ENCODE data around the gene CMIP.

The CMIP gene

DNA sequence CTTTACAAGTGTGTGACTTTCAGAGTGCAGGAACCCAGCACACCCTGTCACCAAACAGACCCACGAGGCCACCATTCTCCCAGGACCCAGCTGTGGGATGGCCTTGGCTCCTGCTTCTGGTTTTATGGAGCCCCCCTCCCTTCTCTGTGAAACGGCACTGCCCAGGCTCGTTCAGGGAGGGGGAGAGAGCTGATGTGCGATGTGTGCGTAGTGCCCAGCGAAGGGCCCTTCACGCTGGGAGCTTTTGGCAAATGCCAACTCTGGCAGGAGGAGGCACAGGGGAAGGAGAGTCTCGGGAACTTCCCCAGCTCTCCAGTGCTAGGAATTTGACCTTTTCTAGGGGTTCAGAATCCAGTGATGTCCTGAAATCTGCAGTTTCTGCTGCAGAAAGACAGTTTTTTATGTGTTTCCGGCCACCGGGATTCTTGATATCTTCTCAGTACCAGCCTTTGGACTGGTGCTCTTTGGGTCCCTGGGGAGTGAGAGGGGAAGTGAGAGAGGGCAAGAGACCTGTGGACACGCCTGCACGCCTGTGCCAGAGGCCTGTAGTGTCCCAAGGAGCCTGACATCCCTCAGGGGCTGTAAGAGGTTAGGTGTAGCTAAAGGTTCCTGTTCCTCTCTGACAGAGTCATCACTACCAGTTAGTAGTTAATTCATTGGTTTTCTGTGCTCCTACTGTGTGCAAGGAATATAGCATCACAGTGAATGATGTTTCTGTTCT is 45.1 kb downstream of the CMIP start:
- Histone ChIP-seq H3K4me3 (replicated peaks; ENCODE audit: low read depth, low read length) (no peak overlapping the region), H3K36me3 (ENCODE audit: control insufficient read depth, insufficient read depth, low read length) (no peaks in the 10 kb centered on the region)
- TF ChIP-seq, protein P1, sequence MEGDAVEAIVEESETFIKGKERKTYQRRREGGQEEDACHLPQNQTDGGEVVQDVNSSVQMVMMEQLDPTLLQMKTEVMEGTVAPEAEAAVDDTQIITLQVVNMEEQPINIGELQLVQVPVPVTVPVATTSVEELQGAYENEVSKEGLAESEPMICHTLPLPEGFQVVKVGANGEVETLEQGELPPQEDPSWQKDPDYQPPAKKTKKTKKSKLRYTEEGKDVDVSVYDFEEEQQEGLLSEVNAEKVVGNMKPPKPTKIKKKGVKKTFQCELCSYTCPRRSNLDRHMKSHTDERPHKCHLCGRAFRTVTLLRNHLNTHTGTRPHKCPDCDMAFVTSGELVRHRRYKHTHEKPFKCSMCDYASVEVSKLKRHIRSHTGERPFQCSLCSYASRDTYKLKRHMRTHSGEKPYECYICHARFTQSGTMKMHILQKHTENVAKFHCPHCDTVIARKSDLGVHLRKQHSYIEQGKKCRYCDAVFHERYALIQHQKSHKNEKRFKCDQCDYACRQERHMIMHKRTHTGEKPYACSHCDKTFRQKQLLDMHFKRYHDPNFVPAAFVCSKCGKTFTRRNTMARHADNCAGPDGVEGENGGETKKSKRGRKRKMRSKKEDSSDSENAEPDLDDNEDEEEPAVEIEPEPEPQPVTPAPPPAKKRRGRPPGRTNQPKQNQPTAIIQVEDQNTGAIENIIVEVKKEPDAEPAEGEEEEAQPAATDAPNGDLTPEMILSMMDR (IDR thresholded peaks at IDR 0.05; ENCODE audit: insufficient read depth, low read length, poor library complexity, severe bottlenecking) = no peak

DNA sequence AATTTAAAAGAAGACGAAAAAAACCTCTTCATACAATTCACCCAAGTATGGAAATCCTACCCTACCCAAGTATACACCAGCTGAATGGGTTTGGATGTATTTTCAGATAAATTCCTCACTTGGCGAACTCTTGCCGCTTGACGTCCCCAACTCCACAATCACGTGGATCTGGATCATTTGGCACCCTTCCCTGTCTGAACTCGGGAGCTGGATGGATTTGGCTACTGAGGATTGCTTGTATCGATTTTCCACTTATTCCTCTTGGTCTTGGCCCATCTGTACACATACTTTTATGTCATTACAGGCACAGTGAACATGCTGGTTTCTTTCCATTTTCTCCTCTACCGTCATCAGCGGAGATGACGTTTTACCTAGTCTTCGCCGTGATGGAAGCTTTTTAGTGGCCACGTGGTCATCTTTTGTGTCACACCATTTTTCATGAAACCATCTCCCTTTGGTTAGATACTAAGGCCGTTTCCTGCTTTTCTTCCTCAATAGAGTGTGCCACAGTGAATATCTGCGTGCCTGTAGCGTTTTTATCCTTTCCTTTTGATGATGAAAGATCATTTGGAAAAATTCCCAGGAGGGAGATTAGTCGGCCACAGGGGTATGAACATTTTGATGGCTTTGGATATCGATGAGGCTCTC is 47.1 kb downstream of the CMIP start:
- H3K4me3 ChIP-seq (replicated peaks; ENCODE audit: low read depth, low read length) = no peak overlapping the region
- no peaks in the 10 kb centered on the region for H3K27me3 ChIP-seq (replicated peaks; ENCODE audit: control insufficient read depth, insufficient read depth, low read length)
- TF ChIP-seq, protein P1 (IDR thresholded peaks at IDR 0.05; ENCODE audit: insufficient read depth, low read length, poor library complexity, severe bottlenecking) = no peak
- no peak for DNase-seq (ENCODE audit: extremely low read depth, insufficient read length)
- H3K36me3 ChIP-seq (ENCODE audit: control insufficient read depth, insufficient read depth, low read length) = no peaks in the 10 kb centered on the region

More for the DNA sequence above, 45.1 kb downstream of the CMIP start:
- H3K27me3 ChIP-seq (replicated peaks; ENCODE audit: control insufficient read depth, insufficient read depth, low read length) = no peaks in the 10 kb centered on the region
- DNase-seq (ENCODE audit: extremely low read depth, insufficient read length) = no peak

DNA sequence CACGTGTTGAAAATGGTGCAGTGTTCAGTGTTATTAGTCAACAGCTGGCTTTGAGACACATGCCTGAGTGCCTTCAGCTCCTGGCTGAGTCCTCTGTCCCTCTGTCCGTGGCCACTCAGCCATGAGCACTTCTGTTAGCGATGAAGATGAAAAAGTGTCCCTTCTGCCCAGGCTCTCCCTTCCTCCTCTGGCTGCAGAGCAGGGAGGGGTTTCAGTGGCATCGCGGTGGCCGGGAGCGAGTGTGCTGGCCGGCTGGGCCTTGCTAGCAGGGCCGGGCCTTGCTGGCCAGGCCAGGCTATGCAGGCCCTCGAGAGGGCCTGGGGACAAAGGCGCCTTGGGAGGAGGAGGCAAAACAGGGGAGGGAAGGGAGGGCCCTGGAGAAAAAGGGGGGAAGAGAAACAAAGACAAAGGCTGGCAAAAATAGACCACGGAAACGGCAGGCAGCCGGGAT is 47.7 kb downstream of the CMIP start:
- Histone ChIP-seq H3K27me3 (replicated peaks; ENCODE audit: control insufficient read depth, insufficient read depth, low read length) (no peaks in the 10 kb centered on the region), H3K4me3 (replicated peaks; ENCODE audit: low read depth, low read length) (no peak overlapping the region), H3K36me3 (ENCODE audit: control insufficient read depth, insufficient read depth, low read length) (no peaks in the 10 kb centered on the region)
- no peak for DNase-seq (ENCODE audit: extremely low read depth, insufficient read length)
- TF ChIP-seq, protein P1 (IDR thresholded peaks at IDR 0.05; ENCODE audit: insufficient read depth, low read length, poor library complexity, severe bottlenecking) = no peak

DNA sequence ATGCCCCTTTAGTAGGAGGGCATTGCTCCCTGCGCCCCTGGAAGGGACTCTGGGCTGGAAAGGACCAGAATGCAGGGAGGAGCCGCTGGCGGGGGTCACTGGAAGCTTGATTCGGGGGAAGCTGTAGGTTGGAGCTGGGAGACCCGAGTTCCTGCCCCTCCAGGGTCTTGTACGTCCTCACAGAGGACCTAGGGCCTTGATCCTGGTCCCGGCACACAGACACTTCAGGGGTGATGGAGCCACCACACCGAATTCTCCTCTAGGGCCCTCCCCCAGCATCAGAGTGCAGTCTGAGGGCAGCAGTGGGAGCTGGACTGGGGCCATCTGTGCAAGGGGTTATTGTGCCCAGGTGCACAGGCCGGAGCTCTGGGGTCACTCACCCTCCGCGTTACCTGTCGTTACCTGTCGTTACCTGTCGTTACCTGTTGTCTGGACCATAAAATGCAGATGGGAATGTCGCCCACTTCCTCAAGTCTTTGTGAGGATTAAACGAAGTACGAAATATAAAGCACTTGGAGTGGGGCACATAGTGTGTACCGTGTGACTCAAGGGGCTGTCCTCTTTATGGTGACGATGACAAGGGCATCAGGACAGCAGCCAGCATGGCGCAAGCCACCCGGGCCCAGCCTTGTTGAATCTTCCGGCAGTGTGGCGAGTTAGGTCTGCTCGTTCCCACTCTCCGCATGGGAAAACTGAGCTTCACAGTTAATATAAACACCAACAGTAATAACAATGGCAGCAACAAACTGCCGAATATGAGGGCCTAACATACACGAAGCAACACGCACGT is 48.6 kb downstream of the CMIP start:
- no peaks in the 10 kb centered on the region for H3K27me3 ChIP-seq (replicated peaks; ENCODE audit: control insufficient read depth, insufficient read depth, low read length)
- H3K4me3 ChIP-seq (replicated peaks; ENCODE audit: low read depth, low read length) = no peak overlapping the region
- no peaks in the 10 kb centered on the region for H3K36me3 ChIP-seq (ENCODE audit: control insufficient read depth, insufficient read depth, low read length)
- TF ChIP-seq, protein P1 (IDR thresholded peaks at IDR 0.05; ENCODE audit: insufficient read depth, low read length, poor library complexity, severe bottlenecking) = no peak
- DNase-seq (ENCODE audit: extremely low read depth, insufficient read length) = no peak

DNA sequence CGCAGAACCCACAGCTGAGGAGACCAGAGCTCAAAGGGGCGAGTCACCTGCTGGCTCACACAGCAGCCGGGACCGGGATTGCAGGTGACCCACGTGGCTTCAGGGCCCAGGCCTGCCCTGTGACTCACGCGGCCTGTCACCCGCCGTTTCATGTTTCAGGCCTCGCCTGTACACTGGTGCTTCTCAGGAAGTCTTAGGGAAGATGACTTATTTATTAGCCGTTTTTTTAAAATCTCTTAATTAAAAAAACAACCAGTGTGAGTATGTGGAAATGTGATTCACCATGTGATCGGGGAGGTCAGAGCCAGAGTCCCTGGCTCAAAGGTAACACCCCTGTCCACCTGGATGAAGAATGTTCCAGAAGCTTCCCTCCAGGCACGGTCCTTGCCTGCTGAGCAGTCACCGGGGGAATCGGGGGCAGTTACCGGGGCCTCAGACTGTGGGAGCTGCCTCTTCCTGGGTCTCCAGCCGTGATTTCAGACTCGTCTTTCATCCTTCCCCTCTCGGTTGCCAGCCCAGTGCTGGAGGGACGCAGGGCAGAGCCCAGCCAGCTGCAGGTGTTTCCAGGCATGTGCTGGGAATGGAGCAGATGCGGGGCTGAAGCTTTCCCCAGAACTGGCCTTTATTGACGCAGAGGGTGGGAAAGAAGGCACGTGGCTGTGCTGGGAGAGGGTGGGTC is 49.3 kb downstream of the CMIP start:
- Histone ChIP-seq H3K36me3 (ENCODE audit: control insufficient read depth, insufficient read depth, low read length) (no peaks in the 10 kb centered on the region), H3K4me3 (replicated peaks; ENCODE audit: low read depth, low read length) (no peak overlapping the region), H3K27me3 (replicated peaks; ENCODE audit: control insufficient read depth, insufficient read depth, low read length) (no peaks in the 10 kb centered on the region)
- TF ChIP-seq, protein P1 (IDR thresholded peaks at IDR 0.05; ENCODE audit: insufficient read depth, low read length, poor library complexity, severe bottlenecking) = no peak
- no peak for DNase-seq (ENCODE audit: extremely low read depth, insufficient read length)

All from GM06990 (cell line).